Lower leg skin (tissue), 3 donors: ENCODE measurements around the gene DPP10.

Experiments used
- POLR2A ChIP-seq, 2 donors: fragments of 450-650 bp; IDR thresholded peaks; one replicate each; pipeline ENCODE4 v1.6.1; 2016 to 2017; ENCODE audit warnings: antibody characterized with exemption in 2 of 2, mild to moderate bottlenecking in 1 of 2, moderate library complexity in 1 of 2
- TF ChIP-seq, protein P1 (sequence below), 3 donors: fragments of 450-650 bp; IDR thresholded peaks; one replicate each; pipeline ENCODE4 v1.5.1; 2016; ENCODE audit warnings: antibody characterized with exemption in 3 of 3, mild to moderate bottlenecking in 3 of 3, moderate library complexity in 2 of 3

DNA sequence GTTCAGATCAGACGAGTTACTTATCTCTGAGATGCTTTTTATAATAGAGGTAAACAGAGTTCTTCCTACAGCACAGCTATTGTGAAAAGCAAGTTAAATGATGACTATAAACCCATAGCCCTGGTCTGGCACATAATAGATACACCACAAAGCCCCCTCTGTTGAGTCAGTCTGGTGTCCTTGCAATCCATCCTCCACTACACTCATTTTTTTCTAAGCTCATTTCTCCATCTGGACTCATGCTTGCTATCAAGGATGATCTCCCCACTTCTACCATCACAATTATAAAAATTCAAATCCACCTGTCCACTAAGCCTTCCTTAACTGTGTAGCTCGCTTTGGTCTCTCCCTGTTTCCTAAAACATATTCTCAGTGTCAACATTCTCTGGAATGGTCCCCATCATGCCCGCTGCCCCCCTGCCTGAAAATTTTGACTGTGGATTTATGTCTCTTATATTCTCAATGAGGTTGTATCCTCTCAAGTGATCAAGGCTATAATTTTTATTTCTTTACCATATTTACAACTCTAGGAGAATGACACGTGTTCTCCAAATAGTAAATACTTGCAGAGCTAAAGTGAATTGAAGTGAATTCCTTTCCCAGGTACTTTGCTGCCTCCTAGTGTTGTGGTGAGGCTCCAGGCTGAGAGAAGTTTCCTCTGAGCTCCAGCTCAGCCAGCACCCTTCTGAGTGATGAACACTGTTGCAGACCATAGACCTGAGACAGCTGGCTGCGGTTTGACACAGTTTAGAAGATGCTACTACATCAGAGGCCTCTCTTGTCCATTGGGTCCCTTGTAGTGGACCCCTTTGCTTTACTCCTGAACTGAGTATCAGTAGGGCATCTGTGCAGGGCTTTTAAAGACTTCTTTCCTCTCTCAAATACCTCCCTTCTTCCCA lies 108.7 kb downstream of the DPP10 start:
- TF ChIP-seq, protein P1, sequence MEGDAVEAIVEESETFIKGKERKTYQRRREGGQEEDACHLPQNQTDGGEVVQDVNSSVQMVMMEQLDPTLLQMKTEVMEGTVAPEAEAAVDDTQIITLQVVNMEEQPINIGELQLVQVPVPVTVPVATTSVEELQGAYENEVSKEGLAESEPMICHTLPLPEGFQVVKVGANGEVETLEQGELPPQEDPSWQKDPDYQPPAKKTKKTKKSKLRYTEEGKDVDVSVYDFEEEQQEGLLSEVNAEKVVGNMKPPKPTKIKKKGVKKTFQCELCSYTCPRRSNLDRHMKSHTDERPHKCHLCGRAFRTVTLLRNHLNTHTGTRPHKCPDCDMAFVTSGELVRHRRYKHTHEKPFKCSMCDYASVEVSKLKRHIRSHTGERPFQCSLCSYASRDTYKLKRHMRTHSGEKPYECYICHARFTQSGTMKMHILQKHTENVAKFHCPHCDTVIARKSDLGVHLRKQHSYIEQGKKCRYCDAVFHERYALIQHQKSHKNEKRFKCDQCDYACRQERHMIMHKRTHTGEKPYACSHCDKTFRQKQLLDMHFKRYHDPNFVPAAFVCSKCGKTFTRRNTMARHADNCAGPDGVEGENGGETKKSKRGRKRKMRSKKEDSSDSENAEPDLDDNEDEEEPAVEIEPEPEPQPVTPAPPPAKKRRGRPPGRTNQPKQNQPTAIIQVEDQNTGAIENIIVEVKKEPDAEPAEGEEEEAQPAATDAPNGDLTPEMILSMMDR (IDR thresholded peaks at IDR 0.05), result no peak
- TF ChIP-seq POLR2A (IDR thresholded peaks at IDR 0.05), result no peak
